ENCODE data around the gene PLCB3. TPM values are rescaled to one million over a fixed set of nuclear protein-coding genes. Genes with fewer than 3 reads are reported as not detected.

Gene PLCB3
- total and polyA plus RNA-seq, 2 donors (not counting 3 experiments of a cell fraction or from before 2014, with no cell fraction given) = 32.3 to 61.1 TPM

GRCh38 chr11:64292460-64293254, 41.3 kb downstream of the PLCB3 start:
- no peaks in the 10 kb centered on the region for H3K79me2 ChIP-seq (ENCODE audit: control insufficient read depth, insufficient read depth, low read length)
- intact Hi-C loops (cut with micrococcal nuclease) (no loop called here), dilution Hi-C loops (cut with MboI; ENCODE audit: extremely low pct_ligation_motif_present, low sequenced_read_pairs) (no loop called here)
- H3K4me3 ChIP-seq (replicated peaks in 1 of 3; ENCODE audit: insufficient read depth in 1 of 3, low read depth in 1 of 3, low read length in 3 of 3) = no peak overlapping the region
- FAIRE-seq = no peak
- H3K36me3 ChIP-seq (ENCODE audit: control insufficient read depth in 2 of 2, extremely low read depth in 1 of 2, insufficient read depth in 2 of 2, low read length in 2 of 2) = no peaks in the 10 kb centered on the region
- no peaks in the 10 kb centered on the region for H3K9me3 ChIP-seq (replicated peaks; ENCODE audit: control insufficient read depth, insufficient read depth, low read length)
- TF ChIP-seq JUN (IDR thresholded peaks at IDR 0.05; ENCODE audit: borderline replicate concordance, insufficient read depth, insufficient read length, low read depth) (no peak), EZH2 (IDR thresholded peaks at IDR 0.05; ENCODE audit: borderline replicate concordance, low read depth, low read length, severe bottlenecking) (peak; percentile 85)
- no peak for DNase-seq (ENCODE audit: low read depth, low spot score)
- H4K20me1 ChIP-seq (replicated peaks; ENCODE audit: control insufficient read depth, extremely low read depth, insufficient read depth, low read length) = no peaks in the 10 kb centered on the region
- H2AFZ ChIP-seq (ENCODE audit: low read depth, low read length) = no peak overlapping the region
- H3K4me2 ChIP-seq (ENCODE audit: insufficient read depth, low read length) = no peak overlapping the region
- no TSS peak for BruUV-seq (replicated peaks)
- H3K27ac ChIP-seq (ENCODE audit: insufficient read depth, low read depth, low read length) = no peak overlapping the region
- CTCF ChIA-PET = interaction anchor here (1.7 to 4.5 kb wide), 2 partner anchors 9 to 12 kb away, joined by 10 to 17 read pairs; partner anchors contain the start of genes CATSPERZ and ESRRA
- H3K4me1 ChIP-seq (ENCODE audit: control insufficient read depth, extremely low read depth, insufficient read depth, low read length) = no peaks in the 10 kb centered on the region
- no peak overlapping the region for H3K9ac ChIP-seq (replicated peaks; ENCODE audit: extremely low read depth, insufficient read depth, low read length)
- peaks cover 56 to 69% of the 10 kb centered on the region in 2 experiments for H3K27me3 ChIP-seq (ENCODE audit: control insufficient read depth in 2 of 2, insufficient read depth in 2 of 2, low read length in 2 of 2)
- no peaks in the 10 kb centered on the region for H3K9me1 ChIP-seq (replicated peaks; ENCODE audit: control insufficient read depth, extremely low read depth, insufficient read depth, low read length)
- POLR2A ChIA-PET = no interaction called here

GRCh38 chr11:64294774-64295173, 43.4 kb downstream of the PLCB3 start:
- Histone ChIP-seq H3K27me3 (ENCODE audit: control insufficient read depth in 2 of 2, insufficient read depth in 2 of 2, low read length in 2 of 2) (peaks cover 67 to 90% of the 10 kb centered on the region in 2 experiments), H3K27ac (ENCODE audit: insufficient read depth, low read depth, low read length) (no peak overlapping the region), H3K79me2 (ENCODE audit: control insufficient read depth, insufficient read depth, low read length) (no peaks in the 10 kb centered on the region), H3K4me2 (ENCODE audit: insufficient read depth, low read length) (no peak overlapping the region), H3K4me3 (replicated peaks in 1 of 3; ENCODE audit: insufficient read depth in 1 of 3, low read depth in 1 of 3, low read length in 3 of 3) (no peak overlapping the region), H3K4me1 (ENCODE audit: control insufficient read depth, extremely low read depth, insufficient read depth, low read length) (peaks cover 5% of the 10 kb centered on the region), H3K9me1 (replicated peaks; ENCODE audit: control insufficient read depth, extremely low read depth, insufficient read depth, low read length) (no peaks in the 10 kb centered on the region), H3K36me3 (ENCODE audit: control insufficient read depth in 2 of 2, extremely low read depth in 1 of 2, insufficient read depth in 2 of 2, low read length in 2 of 2) (no peaks in the 10 kb centered on the region), H3K9ac (replicated peaks; ENCODE audit: extremely low read depth, insufficient read depth, low read length) (no peak overlapping the region), H3K9me3 (replicated peaks; ENCODE audit: control insufficient read depth, insufficient read depth, low read length) (no peaks in the 10 kb centered on the region), H4K20me1 (replicated peaks; ENCODE audit: control insufficient read depth, extremely low read depth, insufficient read depth, low read length) (no peaks in the 10 kb centered on the region), H2AFZ (ENCODE audit: low read depth, low read length) (no peak overlapping the region)
- FAIRE-seq (no peak), DNase-seq (ENCODE audit: low read depth, low spot score) (no peak)
- CTCF ChIA-PET = interaction anchor here (0.7 kb wide), 1 partner anchor 10 kb away, joined by 4 read pairs; the partner anchor contains the start of gene ESRRA
- intact Hi-C loops (cut with micrococcal nuclease) = no loop called here
- dilution Hi-C loops (cut with MboI; ENCODE audit: extremely low pct_ligation_motif_present, low sequenced_read_pairs) = no loop called here
- POLR2A ChIA-PET = no interaction called here
- TF ChIP-seq MAX (IDR thresholded peaks at IDR 0.05; ENCODE audit: insufficient read depth, insufficient read length) (no peak), GATA2 (IDR thresholded peaks at IDR 0.05; ENCODE audit: insufficient read depth, insufficient read length, low read depth, low read length) (no peak), CTCF (IDR thresholded peaks at IDR 0.05; ENCODE audit: extremely low read depth in 1 of 2, insufficient read depth in 1 of 2, low read depth in 1 of 2, low read length in 2 of 2) (no peak), POLR2AphosphoS5 (IDR thresholded peaks at IDR 0.05; ENCODE audit: insufficient read depth, low read depth, low read length) (no peak), JUN (IDR thresholded peaks at IDR 0.05; ENCODE audit: borderline replicate concordance, insufficient read depth, insufficient read length, low read depth) (no peak), MYC (IDR thresholded peaks at IDR 0.05; ENCODE audit: low read depth, low read length) (no peak), FOS (IDR thresholded peaks at IDR 0.05; ENCODE audit: borderline replicate concordance, insufficient read depth, low read length) (no peak), POLR2A (IDR thresholded peaks at IDR 0.05; ENCODE audit: low read depth, low read length) (no peak), EZH2 (IDR thresholded peaks at IDR 0.05; ENCODE audit: borderline replicate concordance, low read depth, low read length, severe bottlenecking) (no peak)
- no TSS peak for BruUV-seq (replicated peaks)

All from endothelial cell of umbilical vein (primary cell).